Measurements from ENCODE around the gene GPC5. TPM values are rescaled to one million over a fixed set of nuclear protein-coding genes. Genes with fewer than 3 reads are reported as not detected.

GPC5 gene
- total RNA-seq, 2 donors from 2014 or later = not detected

DNA sequence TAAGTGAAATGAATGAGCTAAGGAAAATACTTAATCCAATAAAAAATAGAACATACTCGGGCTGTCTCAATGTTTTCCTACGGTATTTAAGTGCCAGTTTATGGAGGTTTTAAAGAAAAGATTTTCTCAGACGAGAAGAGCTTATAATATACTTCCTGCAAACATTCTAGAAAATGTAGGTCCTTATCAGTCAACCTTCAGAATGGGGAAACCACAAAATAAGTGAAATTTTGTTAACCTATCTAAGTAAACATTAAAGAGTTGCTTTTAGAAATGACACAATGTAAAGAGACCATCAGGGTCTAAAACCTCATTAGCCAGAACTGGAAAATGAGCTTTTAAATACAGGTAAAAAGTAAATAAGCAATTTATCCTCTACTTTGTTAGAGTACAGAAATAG lies 38.8 kb upstream of the GPC5 start:
- 78 to 80% methylated on average over 3 of the region's 3 CpGs for WGBS, 2 donors
- no peaks in the 10 kb centered on the region for H3K27me3 ChIP-seq
- ATAC-seq (no peak), DNase-seq (no peak)
- no peak overlapping the region for H3K27ac ChIP-seq
- TF ChIP-seq POLR2A (IDR thresholded peaks at IDR 0.05) = no peak
- TF ChIP-seq, protein P1, sequence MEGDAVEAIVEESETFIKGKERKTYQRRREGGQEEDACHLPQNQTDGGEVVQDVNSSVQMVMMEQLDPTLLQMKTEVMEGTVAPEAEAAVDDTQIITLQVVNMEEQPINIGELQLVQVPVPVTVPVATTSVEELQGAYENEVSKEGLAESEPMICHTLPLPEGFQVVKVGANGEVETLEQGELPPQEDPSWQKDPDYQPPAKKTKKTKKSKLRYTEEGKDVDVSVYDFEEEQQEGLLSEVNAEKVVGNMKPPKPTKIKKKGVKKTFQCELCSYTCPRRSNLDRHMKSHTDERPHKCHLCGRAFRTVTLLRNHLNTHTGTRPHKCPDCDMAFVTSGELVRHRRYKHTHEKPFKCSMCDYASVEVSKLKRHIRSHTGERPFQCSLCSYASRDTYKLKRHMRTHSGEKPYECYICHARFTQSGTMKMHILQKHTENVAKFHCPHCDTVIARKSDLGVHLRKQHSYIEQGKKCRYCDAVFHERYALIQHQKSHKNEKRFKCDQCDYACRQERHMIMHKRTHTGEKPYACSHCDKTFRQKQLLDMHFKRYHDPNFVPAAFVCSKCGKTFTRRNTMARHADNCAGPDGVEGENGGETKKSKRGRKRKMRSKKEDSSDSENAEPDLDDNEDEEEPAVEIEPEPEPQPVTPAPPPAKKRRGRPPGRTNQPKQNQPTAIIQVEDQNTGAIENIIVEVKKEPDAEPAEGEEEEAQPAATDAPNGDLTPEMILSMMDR (IDR thresholded peaks at IDR 0.05) = no peak
- peaks cover 12% of the 10 kb centered on the region for H3K4me1 ChIP-seq
- H3K4me3 ChIP-seq = no peak overlapping the region
- intact Hi-C loops (cut with DNase I) = no loop called here
- peaks cover 0 to 3% (median 0%) of the 10 kb centered on the region in 3 donors for H3K9me3 ChIP-seq
- peaks cover 0 to 2% of the 10 kb centered on the region in 2 donors for H3K36me3 ChIP-seq (replicated peaks in 1 of 2; ENCODE audit: insufficient read depth in 1 of 2, low read depth in 2 of 2)

DNA sequence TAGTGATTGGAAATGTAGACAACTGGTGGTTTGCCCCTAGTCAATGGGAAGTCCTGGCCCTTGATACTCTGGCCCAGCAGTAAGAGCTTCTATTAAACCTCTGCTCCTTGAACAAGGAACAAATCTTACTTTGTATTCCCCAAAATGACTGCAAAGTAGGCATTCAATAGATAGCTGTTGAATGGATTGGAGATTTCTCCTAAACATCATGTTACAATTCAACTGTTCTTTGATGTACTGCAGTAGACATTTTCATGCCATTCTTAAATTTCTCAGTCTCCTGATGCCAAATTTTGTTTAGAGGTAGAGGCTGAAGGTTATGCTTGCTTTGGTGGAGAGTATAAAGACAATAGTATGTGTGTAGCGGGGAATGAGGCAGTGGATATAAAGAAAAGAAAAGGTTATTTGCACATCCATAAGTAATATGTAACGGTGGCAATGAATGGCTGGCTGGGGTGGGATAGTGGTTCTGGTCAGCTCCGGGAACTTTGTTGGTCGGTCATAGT lies 38.1 kb upstream of the GPC5 start:
- Histone ChIP-seq H3K27me3 (no peaks in the 10 kb centered on the region), H3K4me3 (no peak overlapping the region), H3K4me1 (peaks cover 12% of the 10 kb centered on the region), H3K27ac (no peak overlapping the region), H3K36me3 (replicated peaks in 1 of 2; ENCODE audit: insufficient read depth in 1 of 2, low read depth in 2 of 2) (no peaks in the 10 kb centered on the region), H3K9me3 (peaks cover 0 to 3% (median 0%) of the 10 kb centered on the region in 3 donors)
- 94 to 97% methylated on average over 4 of the region's 4 CpGs for whole genome bisulfite sequencing, 2 donors
- intact Hi-C loops (cut with DNase I) = no loop called here
- no peak for DNase-seq
- no peak for TF ChIP-seq POLR2A (IDR thresholded peaks at IDR 0.05)
- TF ChIP-seq, protein P1 (IDR thresholded peaks at IDR 0.05) = no peak
- ATAC-seq = no peak

DNA sequence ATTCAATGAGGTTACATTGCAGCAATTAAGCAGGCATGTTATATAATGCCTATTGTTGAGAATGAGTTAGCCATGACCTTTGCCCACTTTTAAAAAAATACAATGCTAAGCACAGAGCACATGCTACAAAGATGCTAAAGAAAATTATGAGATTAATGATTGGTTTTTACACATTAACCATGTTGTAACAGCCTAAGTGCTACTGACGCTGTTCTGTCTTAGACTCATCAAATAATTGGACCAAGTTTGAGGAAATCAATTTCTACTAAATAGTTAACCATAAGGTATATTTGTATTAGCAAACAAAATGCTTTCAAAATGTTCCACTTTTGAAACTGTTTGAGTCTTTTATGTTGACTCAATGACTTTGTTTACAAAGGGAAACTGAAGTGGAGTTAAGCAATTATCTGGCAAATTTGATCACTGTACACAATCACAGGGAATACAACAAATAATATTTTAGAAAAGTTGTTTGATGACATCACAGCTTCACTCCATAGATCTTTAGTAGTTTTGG lies 36.6 kb upstream of the GPC5 start:
- peaks cover 0 to 3% (median 0%) of the 10 kb centered on the region in 3 donors for H3K9me3 ChIP-seq
- DNase-seq = no peak
- H3K4me3 ChIP-seq = no peak overlapping the region
- peaks cover 12% of the 10 kb centered on the region for H3K4me1 ChIP-seq
- 18 to 26% methylated on average over 1 of the region's 1 CpG for WGBS, 2 donors
- no peaks in the 10 kb centered on the region for H3K36me3 ChIP-seq (replicated peaks in 1 of 2; ENCODE audit: insufficient read depth in 1 of 2, low read depth in 2 of 2)
- peak; percentile 18 for ATAC-seq
- H3K27ac ChIP-seq = no peak overlapping the region
- intact Hi-C loops (cut with DNase I) = no loop called here
- no peaks in the 10 kb centered on the region for H3K27me3 ChIP-seq
- no peak for TF ChIP-seq POLR2A (IDR thresholded peaks at IDR 0.05)

DNA sequence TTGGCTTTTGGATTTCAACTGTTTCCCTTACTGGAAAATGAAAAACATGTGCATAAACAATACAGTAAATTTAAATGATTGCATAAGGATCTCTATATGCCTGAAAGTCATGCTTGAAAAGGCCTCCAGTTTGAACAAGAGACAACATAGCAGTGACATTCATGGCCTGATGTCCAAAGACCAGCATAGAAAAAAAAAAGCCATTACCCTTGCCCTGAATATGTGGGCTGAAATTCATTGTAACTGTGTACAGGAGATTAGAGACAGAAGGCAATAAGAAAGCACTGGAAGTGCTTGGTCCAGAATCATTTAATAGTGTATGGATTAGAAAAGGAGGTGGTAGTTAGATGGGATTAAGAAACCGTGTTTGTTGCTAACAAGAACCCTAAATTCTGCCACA lies 35.5 kb upstream of the GPC5 start:
- H3K27me3 ChIP-seq = no peaks in the 10 kb centered on the region
- intact Hi-C loops (cut with DNase I) = no loop called here
- TF ChIP-seq, protein P1 (IDR thresholded peaks at IDR 0.05) = no peak
- no peak for TF ChIP-seq POLR2A (IDR thresholded peaks at IDR 0.05)
- ATAC-seq (no peak), DNase-seq (no peak)
- no peak overlapping the region for H3K27ac ChIP-seq
- peaks cover 0 to 3% (median 0%) of the 10 kb centered on the region in 3 donors for H3K9me3 ChIP-seq
- 36 to 78% methylated on average over 1 of the region's 1 CpG for whole genome bisulfite sequencing, 2 donors
- H3K4me1 ChIP-seq = peaks cover 12% of the 10 kb centered on the region
- H3K36me3 ChIP-seq (replicated peaks in 1 of 2; ENCODE audit: insufficient read depth in 1 of 2, low read depth in 2 of 2) = no peaks in the 10 kb centered on the region
- H3K4me3 ChIP-seq = no peak overlapping the region

DNA sequence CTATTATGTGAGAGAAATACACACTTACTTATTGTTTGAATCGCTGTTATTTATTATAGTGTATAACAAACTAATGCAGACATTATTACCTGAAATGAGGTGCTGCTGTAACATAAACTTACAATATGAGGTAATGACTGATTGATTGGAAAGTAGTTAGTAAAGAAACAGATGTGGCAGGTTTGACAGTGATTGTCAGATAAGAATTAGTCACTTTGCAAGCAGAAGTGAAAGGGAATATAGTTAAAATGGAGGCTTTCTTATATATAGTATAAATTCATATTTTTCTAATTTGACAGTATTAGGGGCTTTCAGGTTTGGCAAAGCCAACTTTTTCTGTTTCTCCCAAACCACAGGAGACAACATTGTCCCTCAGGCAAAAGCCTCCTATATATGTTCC lies 30.3 kb upstream of the GPC5 start:
- Histone ChIP-seq H3K36me3 (replicated peaks in 1 of 2; ENCODE audit: insufficient read depth in 1 of 2, low read depth in 2 of 2) (no peaks in the 10 kb centered on the region), H3K4me3 (no peak overlapping the region), H3K27me3 (no peaks in the 10 kb centered on the region), H3K4me1 (no peaks in the 10 kb centered on the region), H3K9me3 (peaks cover 0 to 3% (median 0%) of the 10 kb centered on the region in 3 donors), H3K27ac (no peak overlapping the region)
- ATAC-seq (no peak), DNase-seq (no peak)
- WGBS, 2 donors = 96 to 100% methylated on average over 1 of the region's 1 CpG
- no peak for TF ChIP-seq POLR2A (IDR thresholded peaks at IDR 0.05)
- TF ChIP-seq, protein P1 (IDR thresholded peaks at IDR 0.05) = no peak
- intact Hi-C loops (cut with DNase I) = no loop called here
